ENCODE data around the gene PER1. TPM values are rescaled to one million over a fixed set of nuclear protein-coding genes. Genes with fewer than 3 reads are reported as not detected.

PER1 gene
- total RNA-seq, 1 donor from 2014 or later = 21.9 TPM

DNA sequence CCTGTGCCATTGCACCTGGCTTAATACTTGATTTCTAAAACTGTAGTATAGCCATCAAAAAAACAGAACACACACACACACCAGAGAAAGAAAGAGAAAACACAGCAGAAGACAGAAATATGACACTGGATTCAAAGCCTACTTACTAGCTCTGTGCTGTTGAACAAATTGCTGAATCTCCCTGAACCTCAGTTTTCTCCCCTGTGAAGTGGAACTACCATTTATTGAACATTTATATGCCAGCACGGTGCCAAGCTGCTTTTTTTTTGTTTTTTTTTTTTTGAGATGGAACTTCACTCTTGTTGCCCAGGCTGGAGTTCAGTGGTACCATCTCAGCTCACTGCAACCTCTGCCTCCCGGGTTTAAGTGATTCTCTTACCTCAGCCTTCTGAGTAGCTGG, 51.4 kb downstream of the PER1 start:
- Histone ChIP-seq H3K27me3 (ENCODE audit: control insufficient read depth, insufficient read depth, low read length) (no peaks in the 10 kb centered on the region), H3K4me3 (ENCODE audit: low read depth, low read length) (no peak overlapping the region), H3K36me3 (ENCODE audit: control insufficient read depth, insufficient read depth, low read length) (peaks cover 1% of the 10 kb centered on the region)
- DNase-seq (ENCODE audit: low read depth) (no peak), FAIRE-seq (no peak)
- TF ChIP-seq, protein P1, sequence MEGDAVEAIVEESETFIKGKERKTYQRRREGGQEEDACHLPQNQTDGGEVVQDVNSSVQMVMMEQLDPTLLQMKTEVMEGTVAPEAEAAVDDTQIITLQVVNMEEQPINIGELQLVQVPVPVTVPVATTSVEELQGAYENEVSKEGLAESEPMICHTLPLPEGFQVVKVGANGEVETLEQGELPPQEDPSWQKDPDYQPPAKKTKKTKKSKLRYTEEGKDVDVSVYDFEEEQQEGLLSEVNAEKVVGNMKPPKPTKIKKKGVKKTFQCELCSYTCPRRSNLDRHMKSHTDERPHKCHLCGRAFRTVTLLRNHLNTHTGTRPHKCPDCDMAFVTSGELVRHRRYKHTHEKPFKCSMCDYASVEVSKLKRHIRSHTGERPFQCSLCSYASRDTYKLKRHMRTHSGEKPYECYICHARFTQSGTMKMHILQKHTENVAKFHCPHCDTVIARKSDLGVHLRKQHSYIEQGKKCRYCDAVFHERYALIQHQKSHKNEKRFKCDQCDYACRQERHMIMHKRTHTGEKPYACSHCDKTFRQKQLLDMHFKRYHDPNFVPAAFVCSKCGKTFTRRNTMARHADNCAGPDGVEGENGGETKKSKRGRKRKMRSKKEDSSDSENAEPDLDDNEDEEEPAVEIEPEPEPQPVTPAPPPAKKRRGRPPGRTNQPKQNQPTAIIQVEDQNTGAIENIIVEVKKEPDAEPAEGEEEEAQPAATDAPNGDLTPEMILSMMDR (IDR thresholded peaks at IDR 0.05; ENCODE audit: insufficient read depth, low read length, severe bottlenecking) = no peak

DNA sequence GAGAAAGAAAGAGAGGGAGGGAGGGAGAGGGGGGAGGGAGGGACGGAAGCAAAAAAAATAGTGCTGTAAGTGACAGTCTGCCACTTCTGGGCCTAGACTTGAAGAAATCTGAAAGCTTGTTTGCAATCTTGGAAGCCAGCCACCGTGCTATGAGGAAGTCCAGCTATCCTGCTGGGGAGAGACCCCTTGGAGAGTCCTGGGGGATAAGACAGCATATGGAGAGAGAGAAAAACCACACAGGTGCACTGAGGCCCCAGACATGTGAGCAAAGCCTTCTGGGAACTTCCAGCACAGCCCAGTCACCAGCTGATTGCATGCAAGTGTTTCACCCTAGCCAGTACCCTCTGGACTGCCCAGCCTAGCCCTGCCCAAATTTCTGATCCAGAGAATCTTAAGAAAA, 52.1 kb downstream of the PER1 start:
- FAIRE-seq = no peak
- DNase-seq (ENCODE audit: low read depth) = no peak
- H3K36me3 ChIP-seq (ENCODE audit: control insufficient read depth, insufficient read depth, low read length) = peaks cover 1% of the 10 kb centered on the region
- no peaks in the 10 kb centered on the region for H3K27me3 ChIP-seq (ENCODE audit: control insufficient read depth, insufficient read depth, low read length)
- TF ChIP-seq, protein P1 (IDR thresholded peaks at IDR 0.05; ENCODE audit: insufficient read depth, low read length, severe bottlenecking) = no peak
- no peak overlapping the region for H3K4me3 ChIP-seq (ENCODE audit: low read depth, low read length)

DNA sequence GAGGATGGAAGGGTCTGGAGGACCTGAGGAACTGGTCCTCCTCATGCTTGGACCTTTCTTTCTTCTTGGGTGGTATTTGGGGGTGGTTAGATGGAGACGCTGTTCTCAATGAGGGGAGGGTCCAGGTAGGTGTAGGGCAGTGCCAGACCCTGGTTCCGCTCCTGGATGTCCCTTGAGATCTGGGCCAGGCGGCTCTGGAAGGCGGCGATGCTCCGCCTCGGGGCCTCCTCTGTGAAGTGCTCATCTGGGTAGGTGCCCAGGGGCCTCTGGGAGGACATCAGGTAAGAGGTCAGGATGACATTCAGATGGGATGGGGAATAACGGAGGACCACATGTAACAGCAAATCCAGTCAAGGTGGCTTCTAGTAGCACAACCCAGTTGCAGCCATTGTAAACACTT, 55.7 kb downstream of the PER1 start:
- peaks cover 1% of the 10 kb centered on the region for H3K36me3 ChIP-seq (ENCODE audit: control insufficient read depth, insufficient read depth, low read length)
- H3K27me3 ChIP-seq (ENCODE audit: control insufficient read depth, insufficient read depth, low read length) = no peaks in the 10 kb centered on the region
- DNase-seq (ENCODE audit: low read depth) = no peak
- TF ChIP-seq, protein P1 (IDR thresholded peaks at IDR 0.05; ENCODE audit: insufficient read depth, low read length, severe bottlenecking) = no peak
- no peak overlapping the region for H3K4me3 ChIP-seq (ENCODE audit: low read depth, low read length)
- FAIRE-seq = no peak

DNA sequence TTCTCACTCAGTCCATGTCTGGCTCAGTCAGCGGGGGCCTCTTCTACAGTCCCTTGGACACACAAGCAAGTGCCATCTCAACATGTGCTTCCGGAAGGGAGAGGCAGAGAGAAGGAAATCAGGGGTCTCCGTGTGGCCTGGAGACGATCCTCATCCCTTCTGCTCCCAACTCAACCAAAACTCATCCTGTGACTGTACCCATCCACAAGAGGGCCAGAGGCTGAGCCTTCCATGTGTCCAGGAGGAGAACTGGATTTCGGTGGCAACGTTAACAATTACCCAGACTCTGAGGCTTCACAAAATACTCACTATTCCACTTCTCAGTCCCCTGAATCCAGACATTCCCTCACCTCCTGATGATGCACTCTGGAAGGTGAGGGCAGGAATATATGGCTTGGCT, 56.8 kb downstream of the PER1 start:
- peaks cover 1% of the 10 kb centered on the region for H3K36me3 ChIP-seq (ENCODE audit: control insufficient read depth, insufficient read depth, low read length)
- DNase-seq (ENCODE audit: low read depth) (no peak), FAIRE-seq (no peak)
- TF ChIP-seq, protein P1 (IDR thresholded peaks at IDR 0.05; ENCODE audit: insufficient read depth, low read length, severe bottlenecking) = no peak
- no peaks in the 10 kb centered on the region for H3K27me3 ChIP-seq (ENCODE audit: control insufficient read depth, insufficient read depth, low read length)
- H3K4me3 ChIP-seq (ENCODE audit: low read depth, low read length) = no peak overlapping the region

DNA sequence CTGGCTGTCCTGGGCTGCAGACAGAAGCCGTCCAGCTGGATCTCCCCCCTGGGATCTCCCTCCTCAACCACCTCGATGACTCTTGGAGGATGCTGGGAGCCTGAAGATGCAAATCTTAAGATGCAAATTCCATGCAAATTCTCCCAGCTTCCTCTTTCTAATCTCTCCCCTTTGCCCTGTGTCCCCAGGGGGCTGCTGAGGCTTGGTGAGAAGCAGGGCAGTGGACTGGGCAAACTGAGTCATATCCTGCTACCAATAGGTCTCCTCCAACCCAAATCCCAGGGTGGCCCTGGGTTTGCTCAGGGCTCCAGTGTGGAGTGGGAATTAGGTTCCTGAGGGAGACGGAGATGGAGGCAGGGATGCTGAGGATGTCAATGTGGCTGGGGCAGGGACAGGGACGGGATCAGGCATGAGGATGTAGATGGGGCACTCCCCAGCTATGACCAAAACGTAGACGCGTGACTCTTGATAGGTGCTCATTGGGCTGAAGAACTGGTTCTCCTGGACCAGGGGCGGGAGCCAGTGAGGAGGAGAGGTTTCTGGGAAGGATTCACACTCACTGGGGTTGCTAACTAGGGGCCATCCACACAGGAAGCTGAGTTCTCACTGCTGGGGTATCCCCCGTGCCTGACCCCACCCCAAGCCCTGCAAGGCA, 61.0 kb downstream of the PER1 start:
- Histone ChIP-seq H3K36me3 (ENCODE audit: control insufficient read depth, insufficient read depth, low read length) (no peaks in the 10 kb centered on the region), H3K27me3 (ENCODE audit: control insufficient read depth, insufficient read depth, low read length) (peaks cover 7% of the 10 kb centered on the region), H3K4me3 (ENCODE audit: low read depth, low read length) (no peak overlapping the region)
- peak; percentile 17 for DNase-seq (ENCODE audit: low read depth)
- TF ChIP-seq, protein P1 (IDR thresholded peaks at IDR 0.05; ENCODE audit: insufficient read depth, low read length, severe bottlenecking) = no peak
- peak; percentile 68 for FAIRE-seq

Other genes starting within 250 kb of the PER1 start
- 7.8 and 8.2 TPM in 2 replicates for gene RNF227, start 236.1 kb downstream of the PER1 start, total RNA-seq
- gene KCNAB3, start 222.5 kb downstream of the PER1 start, total RNA-seq = 0.79 and 0.90 TPM in 2 replicates
- gene TRAPPC1, start 220.5 kb downstream of the PER1 start, total RNA-seq = 16.8 and 27.9 TPM in 2 replicates
- 8.2 and 12.2 TPM in 2 replicates for gene CNTROB, start 220.2 kb downstream of the PER1 start, total RNA-seq
- 0.13 TPM in 1 of 2 replicates, not detected in the other for gene GUCY2D, start 149.8 kb downstream of the PER1 start, total RNA-seq
- 5.8 and 20.6 TPM in 2 replicates for gene ALOX15B, start 113.3 kb downstream of the PER1 start, total RNA-seq
- 0.26 and 2.0 TPM in 2 replicates for gene ALOX12B, start 64.7 kb downstream of the PER1 start, total RNA-seq
- gene ALOXE3, start 33.9 kb downstream of the PER1 start, total RNA-seq = 1.3 and 2.0 TPM in 2 replicates
- 0.13 and 1.3 TPM in 2 replicates for gene HES7, start 28.3 kb downstream of the PER1 start, total RNA-seq
- gene VAMP2, start 10.5 kb upstream of the PER1 start, total RNA-seq = 2.1 and 4.4 TPM in 2 replicates
- 20.2 and 24.2 TPM in 2 replicates for gene TMEM107, start 24.0 kb upstream of the PER1 start, total RNA-seq
- gene BORCS6, start 37.8 kb upstream of the PER1 start, total RNA-seq = 6.5 and 6.8 TPM in 2 replicates
- 0.64 and 1.6 TPM in 2 replicates for gene AURKB, start 58.2 kb upstream of the PER1 start, total RNA-seq
- 2.9 and 5.6 TPM in 2 replicates for gene CTC1, start 95.7 kb upstream of the PER1 start, total RNA-seq
- gene PFAS, start 96.9 kb upstream of the PER1 start, total RNA-seq = 5.8 and 9.5 TPM in 2 replicates
- gene RANGRF, start 136.3 kb upstream of the PER1 start, total RNA-seq = 11.1 and 11.8 TPM in 2 replicates
- gene SLC25A35, start 143.0 kb upstream of the PER1 start, total RNA-seq = 0.26 and 0.38 TPM in 2 replicates
- not detected in 2 replicates for gene ARHGEF15, start 157.8 kb upstream of the PER1 start, total RNA-seq
- not detected in 2 replicates for gene ODF4, start 187.4 kb upstream of the PER1 start, total RNA-seq
- gene RPL26, start 230.8 kb upstream of the PER1 start, total RNA-seq = 6,352 and 10,136 TPM in 2 replicates
- under 0.01 and 0.38 TPM in 2 replicates for gene RNF222, start 245.4 kb upstream of the PER1 start, total RNA-seq